ENCODE results near the gene CCM2.

CCM2 gene

GRCh38 chr7:45000093-45001032, at the start of gene CCM2:
CCM2 (plus strand) TSS chr7:45000201; CDS start chr7:45000334, 133 bp downstream.
- DNase-seq (ENCODE audit: low spot score): no peak

GRCh38 chr7:44953156-44953555, 46.8 kb upstream of the CCM2 start:
- DNase-seq (ENCODE audit: low spot score): no peak

- DNase-seq (ENCODE audit: low spot score): no peak
These were observed 44.3 kb upstream of the CCM2 start for GRCh38 chr7:44955733-44956132.

GRCh38 chr7:44956157-44956766, 43.7 kb upstream of the CCM2 start:
- no peak for DNase-seq (ENCODE audit: low spot score)

- DNase-seq (ENCODE audit: low spot score): no peak
These were observed 41.2 kb upstream of the CCM2 start for GRCh38 chr7:44958645-44959344.

- no peak for DNase-seq (ENCODE audit: low spot score)
These were observed 40.5 kb upstream of the CCM2 start for GRCh38 chr7:44959433-44959951.

GRCh38 chr7:44960011-44960580, 39.9 kb upstream of the CCM2 start:
- DNase-seq (ENCODE audit: low spot score): no peak

- DNase-seq (ENCODE audit: low spot score): no peak
These were observed 38.0 kb upstream of the CCM2 start for GRCh38 chr7:44961844-44962482.

- peak; percentile 78 for DNase-seq (ENCODE audit: low spot score)
These were observed 37.3 kb upstream of the CCM2 start for GRCh38 chr7:44962483-44963251.

- DNase-seq (ENCODE audit: low spot score): no peak
These were observed 36.4 kb upstream of the CCM2 start for GRCh38 chr7:44963364-44964290.

GRCh38 chr7:44964384-44964830, 35.6 kb upstream of the CCM2 start:
- no peak for DNase-seq (ENCODE audit: low spot score)

GRCh38 chr7:44964831-44965440, 35.1 kb upstream of the CCM2 start:
- no peak for DNase-seq (ENCODE audit: low spot score)

GRCh38 chr7:44965441-44965903, 34.5 kb upstream of the CCM2 start:
- DNase-seq (ENCODE audit: low spot score): no peak

- DNase-seq (ENCODE audit: low spot score): no peak
These were observed 33.9 kb upstream of the CCM2 start for GRCh38 chr7:44965937-44966730.

GRCh38 chr7:44966731-44967538, 33.1 kb upstream of the CCM2 start:
- no peak for DNase-seq (ENCODE audit: low spot score)

- DNase-seq (ENCODE audit: low spot score): peak; percentile 62
These were observed 32.2 kb upstream of the CCM2 start for GRCh38 chr7:44967571-44968446.

Data from ecto neural progenitor cell (in vitro differentiated cells).